Measurements from ENCODE around the gene LNPK.

The LNPK gene

GRCh38 chr2:175892046-175892445 lies 110.0 kb downstream of the LNPK start:
- TF ChIP-seq CTCF (IDR thresholded peaks at IDR 0.05; ENCODE audit: low read depth, low read length), result no peak
- DNase-seq (ENCODE audit: low read depth in 2 of 2), result peak in 1 of 2 donors; percentile 10

GRCh38 chr2:175890636-175891242 lies 111.3 kb downstream of the LNPK start:
- H3K4me3 ChIP-seq (replicated peaks in 1 of 2; ENCODE audit: low read depth in 2 of 2, low read length in 2 of 2), result no peak overlapping the region
- TF ChIP-seq CTCF (IDR thresholded peaks at IDR 0.05; ENCODE audit: low read depth, low read length), result no peak
- no peak for DNase-seq (ENCODE audit: low read depth in 2 of 2)

More at GRCh38 chr2:175892046-175892445, 110.0 kb downstream of the LNPK start:
- H3K4me3 ChIP-seq (replicated peaks in 1 of 2; ENCODE audit: low read depth in 2 of 2, low read length in 2 of 2), result no peak overlapping the region

GRCh38 chr2:175889701-175890302 lies 112.3 kb downstream of the LNPK start:
- DNase-seq (ENCODE audit: low read depth in 2 of 2), result no peak
- no peak for TF ChIP-seq CTCF (IDR thresholded peaks at IDR 0.05; ENCODE audit: low read depth, low read length)

GRCh38 chr2:175887776-175888175 lies 114.3 kb downstream of the LNPK start:
- no peak for TF ChIP-seq CTCF (IDR thresholded peaks at IDR 0.05; ENCODE audit: low read depth, low read length)
- H3K4me3 ChIP-seq (replicated peaks in 1 of 2; ENCODE audit: low read depth in 2 of 2, low read length in 2 of 2), result no peak overlapping the region
- no peak for DNase-seq (ENCODE audit: low read depth in 2 of 2)

More at GRCh38 chr2:175889701-175890302, 112.3 kb downstream of the LNPK start:
- no peak overlapping the region for H3K4me3 ChIP-seq (replicated peaks in 1 of 2; ENCODE audit: low read depth in 2 of 2, low read length in 2 of 2)

- TF ChIP-seq CTCF (IDR thresholded peaks at IDR 0.05; ENCODE audit: low read depth, low read length), result no peak
- no peak overlapping the region for H3K4me3 ChIP-seq (replicated peaks in 1 of 2; ENCODE audit: low read depth in 2 of 2, low read length in 2 of 2)
- DNase-seq (ENCODE audit: low read depth in 2 of 2), result no peak
These were observed 117.2 kb downstream of the LNPK start for GRCh38 chr2:175884697-175885393.

GRCh38 chr2:175883586-175884194 lies 118.4 kb downstream of the LNPK start:
- no peak for TF ChIP-seq CTCF (IDR thresholded peaks at IDR 0.05; ENCODE audit: low read depth, low read length)
- no peak overlapping the region for H3K4me3 ChIP-seq (replicated peaks in 1 of 2; ENCODE audit: low read depth in 2 of 2, low read length in 2 of 2)
- no peak for DNase-seq (ENCODE audit: low read depth in 2 of 2)

Measured in cardiac fibroblast (primary cell).